GM21576 (cell line): ENCODE measurements around the gene PPP4R1.
"Not testable (repeated sequence)": the region's sequence is repeated elsewhere in the genome, so short reads cannot be mapped to it uniquely, and the experiment has no call there.

ENCODE experiments used
- ATAC-seq: cut with Tn5 transposase; IDR thresholded peaks from one replicate; pipeline ENCODE4 v1.9.1; 2021; ENCODE audit warnings: mild to moderate bottlenecking, moderate library complexity; ENCODE audit not compliant: unreplicated experiment

Gene PPP4R1

DNA sequence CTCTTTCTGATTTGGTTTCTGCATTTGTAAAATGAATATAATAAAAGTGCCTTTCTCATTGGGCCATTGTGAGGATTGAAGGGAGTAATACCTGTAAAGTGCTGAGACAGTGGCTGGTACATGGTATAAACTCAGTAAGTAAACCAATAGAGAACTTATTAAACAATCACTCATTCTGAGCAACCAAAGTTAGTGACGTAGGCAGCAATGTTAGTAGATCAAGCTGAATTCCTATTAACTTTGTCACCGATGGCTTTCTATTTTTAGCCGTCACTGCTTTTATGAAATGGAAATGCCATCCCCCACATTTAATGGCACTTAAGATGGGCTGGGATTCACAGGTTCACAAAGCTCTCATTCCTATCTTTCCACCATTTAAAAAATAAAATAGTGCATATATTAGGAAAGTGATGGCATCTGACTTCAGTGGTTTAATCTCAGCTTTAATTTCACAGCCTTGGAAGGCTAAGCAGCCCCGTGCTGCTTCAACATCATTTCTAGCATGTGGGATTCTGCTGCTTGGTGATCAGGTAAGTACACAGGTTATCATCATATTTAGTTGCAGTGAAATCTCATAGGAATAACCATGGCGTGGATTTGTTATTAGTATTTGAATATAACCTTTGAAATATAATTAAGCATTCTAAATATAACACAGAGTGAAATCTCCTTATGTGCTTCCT, 17.6 kb upstream of the PPP4R1 start:
- no peak for ATAC-seq

GRCh38 chr18:9630444-9630843, 16.1 kb upstream of the PPP4R1 start:
- no peak for ATAC-seq

DNA sequence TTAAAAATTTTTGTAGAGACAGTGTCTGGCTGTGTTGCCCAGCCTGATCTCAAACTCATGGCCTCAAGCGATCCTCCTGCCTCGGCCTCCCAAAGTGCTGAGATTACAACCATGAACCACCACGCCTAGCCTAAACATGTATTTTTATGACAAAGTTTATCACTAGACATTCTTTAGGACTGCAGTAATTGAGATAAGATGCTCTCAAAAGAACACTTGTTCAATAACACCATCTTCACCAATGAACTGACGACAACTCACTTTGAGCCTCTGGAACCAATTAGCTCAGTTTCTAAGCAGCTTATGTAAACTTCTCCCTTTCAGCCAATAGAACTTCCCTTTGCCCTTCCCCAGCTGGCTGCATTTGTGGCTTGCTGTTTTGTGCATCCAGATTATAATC, 15.3 kb upstream of the PPP4R1 start:
- no peak for ATAC-seq

GRCh38 chr18:9628984-9629383, 14.6 kb upstream of the PPP4R1 start:
- no peak for ATAC-seq

DNA sequence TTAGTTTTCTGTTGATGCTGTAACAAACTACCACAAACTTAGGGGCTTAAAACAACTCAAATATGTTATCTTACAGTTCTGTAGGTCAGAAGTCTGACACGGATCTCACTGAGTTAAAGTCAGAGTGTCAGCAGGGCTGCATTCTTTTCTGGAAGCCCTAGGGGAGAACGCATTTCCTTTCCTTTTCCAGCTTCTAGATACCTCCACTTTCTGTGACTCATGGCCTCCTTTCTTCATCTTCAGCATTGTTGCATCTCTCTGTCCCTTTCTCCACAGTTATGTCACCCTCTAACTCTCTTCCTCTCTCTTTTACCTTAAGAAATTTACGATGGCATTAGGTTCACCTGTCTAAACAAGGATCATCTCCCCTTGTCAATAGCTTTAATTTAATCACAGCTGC, 13.3 kb upstream of the PPP4R1 start:
- no peak for ATAC-seq

DNA sequence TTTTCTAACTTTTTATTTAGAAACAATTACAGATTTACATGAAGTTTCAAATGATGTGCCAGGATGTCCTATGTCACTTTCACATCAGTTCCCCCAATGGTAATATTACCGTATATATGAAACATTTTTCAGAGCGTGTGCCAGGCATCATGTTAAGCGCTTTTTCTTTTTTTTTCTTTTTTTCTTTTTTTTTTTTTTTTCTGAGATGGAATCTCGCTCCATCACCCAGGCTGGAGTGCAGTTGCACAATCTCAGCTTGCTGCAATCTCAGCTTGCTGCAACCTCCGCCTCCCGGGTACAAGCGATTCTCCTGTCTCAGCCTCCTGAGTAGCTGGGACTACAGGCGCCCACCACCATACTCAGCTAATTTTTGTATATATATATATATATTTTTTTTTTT, 5.6 kb upstream of the PPP4R1 start:
- ATAC-seq: no peak

- no peak for ATAC-seq
These were observed 5.2 kb upstream of the PPP4R1 start for GRCh38 chr18:9619545-9619944.

- ATAC-seq: no peak
These were observed 4.7 kb upstream of the PPP4R1 start for GRCh38 chr18:9619056-9619455.

DNA sequence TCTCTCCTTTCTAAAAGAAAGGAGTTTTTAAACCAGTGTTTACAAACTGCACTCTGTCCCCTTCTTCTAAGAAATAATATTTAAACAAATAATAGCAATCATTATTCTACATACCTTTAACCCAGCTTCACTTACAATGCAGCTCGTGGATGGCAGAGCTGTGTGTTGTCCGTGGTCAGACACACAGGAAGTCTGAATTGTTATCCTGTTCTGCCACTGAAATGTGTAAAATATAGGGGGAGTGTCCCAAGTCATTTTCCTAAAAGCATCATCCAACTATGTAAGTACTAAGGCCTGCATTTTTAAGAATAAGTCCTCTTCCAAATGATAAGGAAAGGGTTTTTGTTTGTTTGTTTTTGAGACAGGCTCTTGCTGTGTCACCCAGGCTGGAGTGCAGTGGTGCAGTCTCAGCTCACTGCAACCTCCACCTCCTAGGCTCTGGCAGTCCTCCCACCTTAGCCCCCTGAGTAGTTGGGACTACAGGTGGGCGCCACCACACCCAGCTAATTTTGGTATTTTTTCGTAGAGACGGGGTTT, 2.7 kb upstream of the PPP4R1 start:
- no peak for ATAC-seq

- ATAC-seq: no peak
These were observed 1.7 kb upstream of the PPP4R1 start for GRCh38 chr18:9616049-9616448.

GRCh38 chr18:9615280-9615797, 980 bp upstream of the PPP4R1 start:
- ATAC-seq: no peak

DNA sequence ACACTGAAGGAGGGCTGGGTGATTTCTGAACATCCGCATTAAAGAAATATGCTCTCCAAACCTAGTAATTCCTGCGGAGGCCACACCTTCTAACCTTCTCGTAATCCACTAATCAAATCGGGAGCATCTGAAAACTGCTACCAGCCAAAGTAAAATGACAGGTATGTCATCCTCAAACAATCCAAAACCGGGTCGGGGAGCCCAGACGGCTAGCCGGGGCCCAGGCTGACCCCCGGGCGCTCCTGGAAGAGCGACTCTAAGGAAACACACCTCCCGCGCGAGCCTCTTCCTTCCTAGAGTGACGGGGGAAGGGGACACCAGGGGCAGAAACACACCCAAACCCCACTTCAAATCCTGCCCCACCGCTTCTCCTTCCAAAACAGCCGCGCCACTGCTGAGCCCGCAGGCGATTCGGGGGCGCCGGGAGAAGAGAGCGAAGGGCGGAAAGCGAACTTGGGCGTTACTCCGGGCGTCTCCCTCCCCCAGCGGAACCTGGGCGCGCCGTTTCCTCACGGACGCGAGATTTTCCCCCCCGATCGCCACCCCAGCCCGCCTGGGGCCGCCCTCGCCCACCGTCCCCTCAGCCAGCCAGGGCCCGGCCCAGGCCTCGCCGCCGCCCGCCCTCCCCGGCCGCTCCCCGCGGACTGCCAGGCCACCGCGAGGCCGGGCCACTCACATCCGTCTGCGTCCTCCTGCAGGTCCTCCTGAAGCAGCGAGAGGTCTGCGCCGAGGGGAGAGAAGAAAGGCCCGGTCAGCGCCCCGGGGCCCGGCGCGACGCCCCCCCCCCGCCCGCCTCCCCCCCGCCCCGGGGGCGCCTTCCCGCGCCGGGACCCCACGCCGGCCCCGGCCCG, 584 bp downstream of the PPP4R1 start:
- peak; percentile 36 for ATAC-seq

DNA sequence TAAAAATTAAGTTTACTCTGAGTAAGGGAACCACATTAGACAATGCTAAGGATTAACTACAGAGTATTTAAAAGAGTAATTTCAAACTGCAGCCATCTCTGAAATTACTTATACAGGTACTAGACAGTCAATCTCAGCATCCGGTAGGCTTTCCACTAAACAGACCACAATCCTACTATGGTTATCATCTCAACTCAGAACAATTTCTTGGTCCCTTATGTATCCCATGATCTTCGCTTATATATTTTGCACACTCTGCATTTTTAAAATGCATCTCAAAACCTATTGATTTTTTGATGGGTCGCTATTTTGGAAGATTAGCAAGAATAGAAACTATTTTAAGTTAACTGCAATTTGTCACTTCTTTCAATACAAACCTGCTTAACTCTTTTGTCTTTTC, 1.4 kb downstream of the PPP4R1 start:
- no peak for ATAC-seq

GRCh38 chr18:9612215-9612830, 2.0 kb downstream of the PPP4R1 start:
- ATAC-seq: peak; percentile 43

DNA sequence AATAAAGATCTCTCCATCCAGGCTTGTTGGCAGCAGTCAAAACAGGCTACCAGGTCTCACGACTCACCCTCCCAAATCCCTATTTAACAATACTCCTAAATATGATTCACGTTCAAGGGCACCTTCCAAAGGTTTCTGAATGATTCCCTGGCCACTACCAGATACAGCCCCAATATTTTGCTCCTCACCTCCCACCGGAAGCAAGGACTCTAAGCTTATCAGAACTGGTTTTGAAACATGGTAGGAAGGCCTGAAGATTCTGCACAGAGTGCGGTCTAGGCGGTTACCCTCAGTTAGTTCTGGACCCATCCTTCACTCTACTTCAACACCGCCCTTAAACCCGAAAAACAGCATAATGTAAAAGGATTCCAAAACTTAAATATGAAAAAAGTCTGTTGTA, 5.2 kb downstream of the PPP4R1 start:
- ATAC-seq: no peak

GRCh38 chr18:9608728-9609127, 5.6 kb downstream of the PPP4R1 start:
- ATAC-seq: no peak

GRCh38 chr18:9608298-9608697, 6.1 kb downstream of the PPP4R1 start:
- ATAC-seq: no peak

GRCh38 chr18:9607111-9607510, 7.2 kb downstream of the PPP4R1 start:
- not testable (repeated sequence) for ATAC-seq

DNA sequence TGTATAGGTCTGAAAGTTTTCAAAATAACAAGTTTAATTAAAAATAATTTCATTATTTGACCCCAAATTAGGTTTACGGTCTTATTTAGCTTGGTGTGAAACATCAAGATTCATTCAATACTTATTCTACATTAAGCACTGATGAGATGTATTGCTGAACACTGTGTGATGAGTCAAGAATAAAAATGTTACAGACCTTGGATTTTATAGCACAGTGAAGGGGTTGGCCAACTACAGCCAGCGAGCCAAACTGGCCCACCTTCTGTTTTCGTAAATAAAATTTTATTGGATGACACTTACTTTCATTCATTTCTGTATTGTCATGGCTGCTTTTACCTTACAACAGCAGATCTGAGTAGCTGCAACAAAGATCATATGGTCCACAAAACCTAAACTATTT, 8.3 kb downstream of the PPP4R1 start:
- no peak for ATAC-seq

- no peak for ATAC-seq
These were observed 10.0 kb downstream of the PPP4R1 start for GRCh38 chr18:9604348-9604747.

GRCh38 chr18:9599328-9599727, 15.0 kb downstream of the PPP4R1 start:
- no peak for ATAC-seq
